ENCODE results near the gene ABCF2.

DNA sequence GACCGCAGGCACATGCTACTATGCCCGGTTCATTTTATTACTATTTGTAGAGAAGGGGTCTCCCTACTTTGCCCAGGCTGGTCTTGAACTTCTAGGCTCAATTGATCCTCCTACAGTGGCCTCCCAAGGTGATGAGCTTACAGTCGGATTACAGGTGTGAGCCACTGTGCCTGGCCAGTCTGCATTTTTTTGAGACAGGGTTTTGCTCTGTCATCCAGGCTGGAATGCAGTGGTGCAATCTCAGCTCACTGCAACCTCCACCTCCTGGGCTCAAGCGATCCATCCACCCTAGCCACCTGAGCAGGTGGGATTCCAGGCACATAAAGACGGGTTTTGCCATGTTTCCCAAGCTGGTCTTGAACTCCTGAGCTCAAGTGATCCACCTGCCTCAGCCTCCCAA lies 14.4 kb downstream of the ABCF2 start:
- TF ChIP-seq, protein P1, sequence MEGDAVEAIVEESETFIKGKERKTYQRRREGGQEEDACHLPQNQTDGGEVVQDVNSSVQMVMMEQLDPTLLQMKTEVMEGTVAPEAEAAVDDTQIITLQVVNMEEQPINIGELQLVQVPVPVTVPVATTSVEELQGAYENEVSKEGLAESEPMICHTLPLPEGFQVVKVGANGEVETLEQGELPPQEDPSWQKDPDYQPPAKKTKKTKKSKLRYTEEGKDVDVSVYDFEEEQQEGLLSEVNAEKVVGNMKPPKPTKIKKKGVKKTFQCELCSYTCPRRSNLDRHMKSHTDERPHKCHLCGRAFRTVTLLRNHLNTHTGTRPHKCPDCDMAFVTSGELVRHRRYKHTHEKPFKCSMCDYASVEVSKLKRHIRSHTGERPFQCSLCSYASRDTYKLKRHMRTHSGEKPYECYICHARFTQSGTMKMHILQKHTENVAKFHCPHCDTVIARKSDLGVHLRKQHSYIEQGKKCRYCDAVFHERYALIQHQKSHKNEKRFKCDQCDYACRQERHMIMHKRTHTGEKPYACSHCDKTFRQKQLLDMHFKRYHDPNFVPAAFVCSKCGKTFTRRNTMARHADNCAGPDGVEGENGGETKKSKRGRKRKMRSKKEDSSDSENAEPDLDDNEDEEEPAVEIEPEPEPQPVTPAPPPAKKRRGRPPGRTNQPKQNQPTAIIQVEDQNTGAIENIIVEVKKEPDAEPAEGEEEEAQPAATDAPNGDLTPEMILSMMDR (conservative IDR thresholded peaks at IDR 0.05 in 1 of 2, IDR thresholded peaks at IDR 0.05 in 1 of 2; ENCODE audit: extremely low read depth in 1 of 2, insufficient read depth in 1 of 2, low read depth in 1 of 2, low read length in 2 of 2) = no peak
- no peak for TF ChIP-seq EZH2 (IDR thresholded peaks at IDR 0.05; ENCODE audit: borderline replicate concordance, low read length)
